HCT116 (cell line): ENCODE measurements around the gene TMC1.

Source experiments
- ATF3 ChIP-seq: IDR thresholded peaks from 2 replicates; pipeline ENCODE4 v1.6.1; 2012
- CEBPB ChIP-seq: IDR thresholded peaks from 2 replicates; pipeline ENCODE4 v1.6.1; 2012; ENCODE audit warnings: low read depth
- CTCF ChIP-seq, 3 experiments: fragments of 200-600 bp in 1 of 3; sonication (generic) in 1 of 3; IDR thresholded peaks in 2 of 3; conservative IDR thresholded peaks in 1 of 3; 2 replicates each; pipeline ENCODE4 v1.5.1; 2012 to 2017; ENCODE audit warnings: low read depth in 2 of 3, low read length in 2 of 3, antibody characterized with exemption in 1 of 3, borderline replicate concordance in 1 of 3, control low read depth in 1 of 3, mild to moderate bottlenecking in 1 of 3, mixed read lengths in 1 of 3, mixed run types in 1 of 3, moderate library complexity in 1 of 3; ENCODE audit not compliant: insufficient read depth in 1 of 3
- ELF1 ChIP-seq: IDR thresholded peaks from 2 replicates; pipeline ENCODE4 v1.6.1; 2012; ENCODE audit warnings: low read depth, borderline replicate concordance
- EZH2 ChIP-seq: fragments of 200-600 bp; sonication (generic); IDR thresholded peaks from 2 replicates; pipeline ENCODE4 v1.6.1; 2017; ENCODE audit warnings: antibody characterized with exemption, mixed run types
- EZH2phosphoT487 ChIP-seq: fragments of 200-600 bp; IDR thresholded peaks from 2 replicates; pipeline ENCODE4 v1.6.1; 2018; ENCODE audit warnings: antibody characterized with exemption, borderline replicate concordance
- JUND ChIP-seq: IDR thresholded peaks from 2 replicates; pipeline ENCODE4 v1.6.1; 2012
- MAX ChIP-seq: IDR thresholded peaks from 2 replicates; pipeline ENCODE4 v1.6.1; 2012
- POLR2A ChIP-seq: IDR thresholded peaks from 2 replicates; pipeline ENCODE4 v1.7.0; 2011; ENCODE audit warnings: borderline replicate concordance; ENCODE audit not compliant: insufficient read depth, insufficient read length; ENCODE audit errors: extremely low read depth
- POLR2AphosphoS5 ChIP-seq: IDR thresholded peaks from 2 replicates; pipeline ENCODE4 v1.6.1; 2011; ENCODE audit warnings: mild to moderate bottlenecking, low read depth, low read length, moderate library complexity
- REST ChIP-seq: IDR thresholded peaks from 2 replicates; pipeline ENCODE4 v1.6.1; 2012; ENCODE audit warnings: low read depth
- ZBTB33 ChIP-seq: IDR thresholded peaks from 2 replicates; pipeline ENCODE4 v1.6.1; 2011; ENCODE audit warnings: mild to moderate bottlenecking, low read length, moderate library complexity; ENCODE audit not compliant: insufficient replicate concordance; ENCODE audit errors: extremely low read depth
- ZFX ChIP-seq: fragments of 450-650 bp; IDR thresholded peaks from 2 replicates; pipeline ENCODE4 v1.6.1; 2017

- TF ChIP-seq CTCF (IDR thresholded peaks at IDR 0.05 in 2 of 3, conservative IDR thresholded peaks at IDR 0.05 in 1 of 3; ENCODE audit: borderline replicate concordance in 1 of 3, insufficient read depth in 1 of 3, low read depth in 2 of 3, low read length in 2 of 3) (no peak), EZH2phosphoT487 (no peak), ATF3 (no peak), POLR2AphosphoS5 (no peak), EZH2 (no peak), REST (no peak), ELF1 (no peak), POLR2A (no peak), ZFX (no peak), MAX (no peak), CEBPB (no peak), ZBTB33 (no peak), JUND (no peak)
Measured at GRCh38 chr9:72687331-72687730, 165.9 kb downstream of the TMC1 start.
